B cell (primary cell): ENCODE data around the gene OVOL3. TPM values are rescaled to one million over a fixed set of nuclear protein-coding genes. Genes with fewer than 3 reads are reported as not detected.

Experiments used
- ATAC-seq: fragments of 200-7000 bp; cut with Tn5 transposase; one replicate; pipeline ENCODE4 v1.10.0; 2021; ENCODE audit warnings: low read depth, mild to moderate bottlenecking, moderate number of reproducible peaks, moderate library complexity
- CTCF ChIA-PET: fragments of 350-600 bp; sonication (Branson Sonifier 250); formaldehyde crosslinking; loops from one replicate; lab custom pipeline; 2021; ENCODE audit warnings: antibody characterized with exemption, inconsistent platforms; lab: Charles Lee
- POLR2A ChIA-PET: fragments of 350-600 bp; sonication (Branson Sonifier 250); formaldehyde crosslinking; loops from one replicate; lab custom pipeline; 2021; ENCODE audit warnings: antibody characterized with exemption; lab: Charles Lee
- DNase-seq: peaks from one replicate; pipeline ENCODE4 v3.0.0; 2013
- H2AFZ ChIP-seq: 2 replicates; pipeline ENCODE4 v1.6.1; 2012; ENCODE audit warnings: mild to moderate bottlenecking, low read depth, low read length; ENCODE audit not compliant: insufficient read depth, poor library complexity, severe bottlenecking
- H3K27ac ChIP-seq, 2 donors: 1 replicate in 1 of 2; 2 replicates in 1 of 2; pipeline ENCODE4 v1.5.1; 2012 to 2013; ENCODE audit warnings: low read length in 2 of 2, mild to moderate bottlenecking in 2 of 2, moderate library complexity in 1 of 2
- H3K27me3 ChIP-seq, 4 experiments: fragments of 200-600 bp in 1 of 4; sonication (generic) in 1 of 4; replicated peaks in 1 of 4; 1 replicate in 2 of 4; 2 replicates in 2 of 4; pipeline versions ENCODE4 v1.6.1 to v1.7.0; 2013 to 2016; ENCODE audit warnings: low read length in 3 of 4, mild to moderate bottlenecking in 2 of 4, mixed read lengths in 1 of 4, moderate library complexity in 1 of 4; ENCODE audit not compliant: insufficient read depth in 4 of 4, control insufficient read depth in 3 of 4; ENCODE audit errors: control extremely low read depth in 1 of 4
- H3K36me3 ChIP-seq, 2 experiments: replicated peaks in 1 of 2; 1 replicate in 1 of 2; 2 replicates in 1 of 2; pipeline versions ENCODE4 v1.6.1 to v1.7.1; 2013; ENCODE audit warnings: low read length in 1 of 2; ENCODE audit not compliant: insufficient read depth in 2 of 2, control insufficient read depth in 1 of 2; ENCODE audit errors: control extremely low read depth in 1 of 2, extremely low read depth in 1 of 2
- H3K4me1 ChIP-seq, 2 donors: fragments of 200-600 bp in 1 of 2; sonication (generic) in 1 of 2; 1 replicate in 1 of 2; 2 replicates in 1 of 2; pipeline versions ENCODE4 v1.5.1 to v1.6.1; 2013 to 2017; ENCODE audit warnings: low read length in 2 of 2; ENCODE audit not compliant: control insufficient read depth in 2 of 2, insufficient read depth in 2 of 2
- H3K4me2 ChIP-seq: replicated peaks from 2 replicates; pipeline ENCODE3; 2012; ENCODE audit warnings: mild to moderate bottlenecking, low read depth, low read length; ENCODE audit not compliant: poor library complexity, severe bottlenecking
- H3K4me3 ChIP-seq, 5 experiments: fragments of 200-600 bp in 1 of 5; sonication (generic) in 1 of 5; 1 replicate in 3 of 5; 2 replicates in 2 of 5; pipeline versions ENCODE4 v1.5.1 to v1.7.0; 2011 to 2016; ENCODE audit warnings: low read length in 4 of 5, mild to moderate bottlenecking in 4 of 5, low read depth in 2 of 5, control low read depth in 1 of 5, moderate library complexity in 1 of 5; ENCODE audit not compliant: insufficient read depth in 1 of 5; ENCODE audit errors: control extremely low read depth in 1 of 5, extremely low read depth in 1 of 5
- H3K79me2 ChIP-seq: fragments of 200-600 bp; sonication (generic); one replicate; pipeline ENCODE4 v1.6.0; 2016; ENCODE audit warnings: low read length; ENCODE audit not compliant: control insufficient read depth, insufficient read depth
- H3K9ac ChIP-seq: fragments of 200-600 bp; sonication (generic); 2 replicates; pipeline ENCODE4 v1.6.1; 2017; ENCODE audit warnings: mild to moderate bottlenecking, low read length, moderate library complexity
- H3K9me3 ChIP-seq, 3 donors: one replicate each; pipeline versions ENCODE4 v1.6.1 to v1.7.1; 2013; ENCODE audit warnings: low read length in 2 of 3; ENCODE audit not compliant: control insufficient read depth in 2 of 3, insufficient read depth in 1 of 3; ENCODE audit errors: control extremely low read depth in 1 of 3
- H4K20me1 ChIP-seq: 2 replicates; pipeline ENCODE4 v1.6.0; 2012; ENCODE audit warnings: mild to moderate bottlenecking, low read length; ENCODE audit not compliant: insufficient read depth, control insufficient read depth, poor library complexity, severe bottlenecking
- H3K27ac Mint-ChIP-seq: one replicate; pipeline ENCODE4 v1.8.0; 2021; ENCODE audit warnings: mixed read lengths
- H3K27me3 Mint-ChIP-seq: one replicate; pipeline ENCODE4 v1.8.0; 2021; ENCODE audit warnings: mixed read lengths
- H3K4me1 Mint-ChIP-seq: one replicate; pipeline ENCODE4 v1.8.0; 2021; ENCODE audit warnings: mixed read lengths
- H3K4me3 Mint-ChIP-seq: one replicate; pipeline ENCODE4 v1.8.0; 2021; ENCODE audit warnings: mixed read lengths
- H3K9me3 Mint-ChIP-seq: one replicate; pipeline ENCODE4 v1.8.0; 2022; ENCODE audit warnings: mixed read lengths; ENCODE audit not compliant: insufficient read depth
- EZH2 ChIP-seq: IDR thresholded peaks from 2 replicates; pipeline ENCODE4 v1.6.1; 2012; ENCODE audit warnings: borderline replicate concordance, low read depth, mild to moderate bottlenecking, moderate library complexity, low read length; ENCODE audit not compliant: insufficient read depth, poor library complexity, severe bottlenecking
- WGBS: methylation state at CpG from one replicate; pipeline ENCODE4 v1.1.5; 2013; ENCODE audit warnings: missing lambda C conversion rate; ENCODE audit not compliant: insufficient coverage; 5-methylcytosine and 5-hydroxymethylcytosine counted together
- intact Hi-C: fragments of 100-400 bp; cut with micrococcal nuclease; formaldehyde crosslinking; loops from one replicate; pipeline ENCODE4 v1.10.0; 2022
- polyA plus RNA-seq: library from polyadenylated mRNA; depleted of rRNA; stranded (reverse); fragments of >200 nt; gene quantifications from 2 replicates; pipeline ENCODE4 v1.2.3, GENCODE V29; 2012
- total RNA-seq, 2 donors: library from RNA; stranded (reverse); fragments of 120-200 nt in 1 of 2; gene quantifications; 1 replicate in 1 of 2; 2 replicates in 1 of 2; pipeline versions ENCODE4 v1.2.3 to v1.2.4, GENCODE V29; 2013 to 2022
- TF ChIP-seq, protein P1 (sequence below): fragments of 200-600 bp; IDR thresholded peaks from one replicate; pipeline ENCODE4 v1.8.0; 2022; ENCODE audit warnings: antibody characterized with exemption, mild to moderate bottlenecking

OVOL3 gene
- total and polyA plus RNA-seq, 2 donors (not counting 1 experiment from before 2014, with no cell fraction given) = not detected

- peak overlapping the region; percentile 96 for H3K4me2 ChIP-seq
- H3K9ac ChIP-seq = peak overlapping the region; percentile 86
- peak overlapping the region; percentile 76 to 99 (median 89) for H3K4me3 ChIP-seq
- WGBS = under 1% methylated on average over 25 of the region's 31 CpGs
- H3K27me3 ChIP-seq = no peaks in the 10 kb centered on the region
- peak overlapping the region; percentile 81 to 85 for H3K27ac ChIP-seq
- peaks cover 19% of the 10 kb centered on the region for H4K20me1 ChIP-seq
- ChIA-PET POLR2A (interaction anchor here (0.6 to 3.9 kb wide), 6 partner anchors 12 to 873 kb away, joined by 3 to 33 read pairs (median 6); partner anchors contain the start of genes POLR2I, TBCB, THAP8 and ZNF850), CTCF (interaction anchor here (1.0 to 5.6 kb wide), 3 partner anchors 12 to 29 kb away, joined by 3 to 49 read pairs (median 7); no protein-coding TSS in a partner anchor)
- intact Hi-C loops = loop anchor here (1.0 kb wide), 3 partner anchors 25 to 145 kb away; partner anchors contain the start of genes ALKBH6, SDHAF1 and TBCB
- H3K36me3 ChIP-seq = peaks cover 0 to 18% of the 10 kb centered on the region in 2 experiments
- H3K4me3 Mint-ChIP-seq = peak overlapping the region; percentile 96
- peak; percentile 66 for DNase-seq
- H3K4me1 ChIP-seq = peaks cover 4 to 14% of the 10 kb centered on the region in 2 donors
- no peaks in the 10 kb centered on the region for H3K27me3 Mint-ChIP-seq
- H3K79me2 ChIP-seq = peaks cover 20% of the 10 kb centered on the region
- H2AFZ ChIP-seq = peak overlapping the region; percentile 92
- peaks cover 15% of the 10 kb centered on the region for H3K4me1 Mint-ChIP-seq
- H3K9me3 ChIP-seq = peaks cover 0 to 5% (median 0%) of the 10 kb centered on the region in 3 donors
- peak overlapping the region; percentile 94 for H3K27ac Mint-ChIP-seq
- H3K9me3 Mint-ChIP-seq = no peaks in the 10 kb centered on the region
- TF ChIP-seq EZH2 = no peak
- TF ChIP-seq, protein P1, sequence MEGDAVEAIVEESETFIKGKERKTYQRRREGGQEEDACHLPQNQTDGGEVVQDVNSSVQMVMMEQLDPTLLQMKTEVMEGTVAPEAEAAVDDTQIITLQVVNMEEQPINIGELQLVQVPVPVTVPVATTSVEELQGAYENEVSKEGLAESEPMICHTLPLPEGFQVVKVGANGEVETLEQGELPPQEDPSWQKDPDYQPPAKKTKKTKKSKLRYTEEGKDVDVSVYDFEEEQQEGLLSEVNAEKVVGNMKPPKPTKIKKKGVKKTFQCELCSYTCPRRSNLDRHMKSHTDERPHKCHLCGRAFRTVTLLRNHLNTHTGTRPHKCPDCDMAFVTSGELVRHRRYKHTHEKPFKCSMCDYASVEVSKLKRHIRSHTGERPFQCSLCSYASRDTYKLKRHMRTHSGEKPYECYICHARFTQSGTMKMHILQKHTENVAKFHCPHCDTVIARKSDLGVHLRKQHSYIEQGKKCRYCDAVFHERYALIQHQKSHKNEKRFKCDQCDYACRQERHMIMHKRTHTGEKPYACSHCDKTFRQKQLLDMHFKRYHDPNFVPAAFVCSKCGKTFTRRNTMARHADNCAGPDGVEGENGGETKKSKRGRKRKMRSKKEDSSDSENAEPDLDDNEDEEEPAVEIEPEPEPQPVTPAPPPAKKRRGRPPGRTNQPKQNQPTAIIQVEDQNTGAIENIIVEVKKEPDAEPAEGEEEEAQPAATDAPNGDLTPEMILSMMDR = no peak
- peak; percentile 4 for ATAC-seq
Observed at GRCh38 chr19:36140304-36141038, 29.5 kb downstream of the OVOL3 start.
